Amniotic epithelial cell (primary cell): ENCODE data around the gene HAUS8.
"Not testable (repeated sequence)": the region's sequence is repeated elsewhere in the genome, so short reads cannot be mapped to it uniquely, and the experiment has no call there.

Experiments used
- DNase-seq: peaks from one replicate; pipeline ENCODE4 v3.0.0-alpha.2; 2010; ENCODE audit warnings: low read depth

HAUS8 gene

GRCh38 chr19:17101686-17102628, 26.7 kb upstream of the HAUS8 start:
- DNase-seq, result no peak

- peak; percentile 71 for DNase-seq
These were observed 23.1 kb upstream of the HAUS8 start for GRCh38 chr19:17098326-17098725.

- peak; percentile 74 for DNase-seq
These were observed 22.4 kb upstream of the HAUS8 start for GRCh38 chr19:17097593-17098126.

GRCh38 chr19:17095141-17095919, 20.1 kb upstream of the HAUS8 start:
- peak; percentile 98 for DNase-seq

- not testable (repeated sequence) for DNase-seq
These were observed 19.4 kb upstream of the HAUS8 start for GRCh38 chr19:17094694-17095093.

GRCh38 chr19:17092696-17093095, 17.4 kb upstream of the HAUS8 start:
- no peak for DNase-seq

- DNase-seq, result no peak
These were observed 16.6 kb upstream of the HAUS8 start for GRCh38 chr19:17091758-17092333.

GRCh38 chr19:17090583-17090982, 15.3 kb upstream of the HAUS8 start:
- peak; percentile 66 for DNase-seq

GRCh38 chr19:17088552-17088951, 13.3 kb upstream of the HAUS8 start:
- DNase-seq, result no peak

GRCh38 chr19:17086834-17087233, 11.6 kb upstream of the HAUS8 start:
- DNase-seq, result peak; percentile 75

- DNase-seq, result no peak
These were observed 10.9 kb upstream of the HAUS8 start for GRCh38 chr19:17086120-17086519.

GRCh38 chr19:17081672-17082630, 6.7 kb upstream of the HAUS8 start:
- no peak for DNase-seq

- no peak for DNase-seq
These were observed 5.2 kb upstream of the HAUS8 start for GRCh38 chr19:17080440-17080801.

- DNase-seq, result peak; percentile 99
These were observed 4.6 kb upstream of the HAUS8 start for GRCh38 chr19:17079710-17080439.

GRCh38 chr19:17078920-17079709, 3.9 kb upstream of the HAUS8 start:
- peak; percentile 28 for DNase-seq

- DNase-seq, result peak; percentile 71
These were observed 3.0 kb upstream of the HAUS8 start for GRCh38 chr19:17078036-17078919.

GRCh38 chr19:17077447-17078028, 2.3 kb upstream of the HAUS8 start:
- no peak for DNase-seq

- no peak for DNase-seq
These were observed 1.3 kb upstream of the HAUS8 start for GRCh38 chr19:17076543-17076991.
